ENCODE measurements around the gene HINT3.
"Not testable (repeated sequence)": the region's sequence is repeated elsewhere in the genome, so short reads cannot be mapped to it uniquely, and the experiment has no call there.

Gene HINT3

DNA sequence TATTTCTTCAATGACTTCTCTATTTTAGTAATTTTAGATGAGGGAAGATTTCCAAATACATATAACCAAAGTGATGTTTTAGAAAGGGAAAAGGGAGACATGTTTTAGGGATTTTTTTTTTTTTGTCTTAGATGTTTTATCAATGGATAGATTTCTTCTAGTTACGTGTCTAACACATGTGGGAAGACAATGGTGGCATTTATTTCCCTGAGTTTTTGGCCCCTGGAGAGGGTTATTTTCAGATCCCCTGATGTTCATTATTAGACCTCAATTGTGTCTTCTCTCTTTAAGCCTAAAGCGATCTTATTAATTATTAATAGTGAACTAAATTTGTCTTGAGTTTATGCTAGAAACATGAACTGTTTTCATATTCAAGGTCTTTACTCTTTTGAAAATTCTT lies 60.0 kb downstream of the HINT3 start:
- DNase-seq (ENCODE audit: insufficient read length, low spot score), result no peak
- no peak for TF ChIP-seq POLR2AphosphoS5 (IDR thresholded peaks at IDR 0.05; ENCODE audit: low read depth, low read length)
- no peak for TF ChIP-seq PAX5 (IDR thresholded peaks at IDR 0.05; ENCODE audit: insufficient read depth, low read length, severe bottlenecking)
- TF ChIP-seq TAF1 (IDR thresholded peaks at IDR 0.05; ENCODE audit: low read depth, low read length), result no peak
- no peak for TF ChIP-seq POLR2A (IDR thresholded peaks at IDR 0.05; ENCODE audit: low read depth, low read length)
- TF ChIP-seq SPI1 (IDR thresholded peaks at IDR 0.05; ENCODE audit: low read depth, low read length), result no peak
- no peak for TF ChIP-seq POU2F2 (IDR thresholded peaks at IDR 0.05; ENCODE audit: low read depth, low read length)
- no peak for FAIRE-seq

DNA sequence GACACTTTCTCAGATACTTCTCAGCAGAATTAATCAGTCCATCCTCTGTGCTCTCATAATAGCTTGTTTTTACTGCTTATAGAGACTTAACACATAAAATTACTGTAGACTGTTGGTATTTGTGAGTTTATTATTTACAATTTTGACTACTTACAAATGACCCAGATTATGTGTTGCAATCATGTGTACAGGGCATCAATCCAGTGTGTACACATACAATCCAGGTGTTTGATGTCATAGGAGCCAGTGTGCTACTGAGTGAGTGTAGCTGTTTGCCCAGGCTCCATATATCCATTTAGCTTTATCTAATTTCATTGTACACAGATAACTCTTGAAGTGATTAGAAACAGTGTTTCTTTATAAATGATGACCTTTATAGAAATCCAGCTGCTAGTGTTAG lies 61.1 kb downstream of the HINT3 start:
- TF ChIP-seq SPI1 (IDR thresholded peaks at IDR 0.05; ENCODE audit: low read depth, low read length) (no peak), POLR2A (IDR thresholded peaks at IDR 0.05; ENCODE audit: low read depth, low read length) (no peak), POLR2AphosphoS5 (IDR thresholded peaks at IDR 0.05; ENCODE audit: low read depth, low read length) (no peak), PAX5 (IDR thresholded peaks at IDR 0.05; ENCODE audit: insufficient read depth, low read length, severe bottlenecking) (no peak), TAF1 (IDR thresholded peaks at IDR 0.05; ENCODE audit: low read depth, low read length) (no peak), POU2F2 (IDR thresholded peaks at IDR 0.05; ENCODE audit: low read depth, low read length) (no peak)
- FAIRE-seq (no peak), DNase-seq (ENCODE audit: insufficient read length, low spot score) (no peak)

DNA sequence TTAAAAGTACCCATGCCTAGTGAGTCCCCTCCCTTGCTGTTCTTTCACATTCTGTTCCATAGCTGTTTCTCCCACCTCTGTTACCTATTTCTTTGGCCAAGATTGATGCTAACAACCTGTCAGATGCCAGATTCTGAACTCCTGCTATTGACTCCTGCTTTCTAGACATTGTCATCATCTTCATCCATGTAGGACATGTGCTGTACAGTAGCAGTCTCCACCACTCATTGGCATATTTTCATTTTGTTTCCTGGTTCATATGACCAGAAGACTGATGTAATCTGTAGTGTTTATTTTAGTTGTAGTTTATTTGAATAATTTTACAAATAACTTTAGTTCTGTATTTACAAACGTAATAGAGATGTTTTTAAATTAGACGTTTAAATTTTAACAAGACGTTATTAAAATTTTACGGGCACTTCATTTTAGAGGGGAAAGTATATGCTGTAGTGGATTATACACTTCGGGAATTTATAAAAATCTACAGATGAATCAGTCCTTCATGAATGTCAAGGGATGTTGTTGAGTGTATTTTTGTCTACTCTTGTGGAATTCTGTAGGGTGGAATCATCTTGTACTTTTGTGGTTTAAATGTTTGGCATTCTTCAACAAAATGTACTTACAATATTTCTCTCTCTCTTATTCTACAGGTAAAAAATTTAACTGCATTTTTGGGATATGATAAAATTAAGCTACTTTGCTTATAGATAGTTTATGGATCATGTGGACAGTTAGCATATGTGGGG lies 63.9 kb downstream of the HINT3 start:
- TF ChIP-seq POLR2AphosphoS5 (IDR thresholded peaks at IDR 0.05; ENCODE audit: low read depth, low read length) (no peak), POU2F2 (IDR thresholded peaks at IDR 0.05; ENCODE audit: low read depth, low read length) (no peak), TAF1 (IDR thresholded peaks at IDR 0.05; ENCODE audit: low read depth, low read length) (no peak), SPI1 (IDR thresholded peaks at IDR 0.05; ENCODE audit: low read depth, low read length) (no peak), POLR2A (IDR thresholded peaks at IDR 0.05; ENCODE audit: low read depth, low read length) (no peak), PAX5 (IDR thresholded peaks at IDR 0.05; ENCODE audit: insufficient read depth, low read length, severe bottlenecking) (no peak)
- DNase-seq (ENCODE audit: insufficient read length, low spot score) (no peak), FAIRE-seq (peak; percentile 20)

GRCh38 chr6:126023474-126023873 lies 66.9 kb downstream of the HINT3 start:
- not testable (repeated sequence) for FAIRE-seq; DNase-seq (ENCODE audit: insufficient read length, low spot score)

GRCh38 chr6:126026001-126026400 lies 69.4 kb downstream of the HINT3 start:
- no peak for FAIRE-seq
- no peak for DNase-seq (ENCODE audit: insufficient read length, low spot score)
- no peak for TF ChIP-seq POLR2A (IDR thresholded peaks at IDR 0.05; ENCODE audit: low read depth, low read length)
- no peak for TF ChIP-seq TAF1 (IDR thresholded peaks at IDR 0.05; ENCODE audit: low read depth, low read length)
- no peak for TF ChIP-seq POLR2AphosphoS5 (IDR thresholded peaks at IDR 0.05; ENCODE audit: low read depth, low read length)
- no peak for TF ChIP-seq SPI1 (IDR thresholded peaks at IDR 0.05; ENCODE audit: low read depth, low read length)
- no peak for TF ChIP-seq PAX5 (IDR thresholded peaks at IDR 0.05; ENCODE audit: insufficient read depth, low read length, severe bottlenecking)
- no peak for TF ChIP-seq POU2F2 (IDR thresholded peaks at IDR 0.05; ENCODE audit: low read depth, low read length)

DNA sequence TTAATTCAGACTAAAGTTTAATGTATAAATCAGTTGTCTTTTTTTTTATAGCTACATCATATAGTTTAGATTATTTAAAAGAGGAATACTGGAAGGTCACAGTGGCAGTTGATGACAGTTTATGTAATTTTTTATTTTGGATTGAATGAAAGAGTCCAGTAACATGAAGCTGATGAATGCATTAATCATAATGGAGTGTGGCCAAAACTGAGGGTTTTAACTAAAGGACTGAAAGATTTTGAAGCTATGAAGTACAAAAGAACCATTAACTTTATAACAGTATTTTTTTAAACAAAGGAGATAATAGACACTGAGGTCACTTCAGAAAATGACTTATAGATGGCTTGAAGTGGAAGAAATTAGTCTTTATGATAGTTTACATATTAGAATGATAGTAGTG lies 71.0 kb downstream of the HINT3 start:
- FAIRE-seq, result no peak

More for the DNA sequence above, 71.0 kb downstream of the HINT3 start:
- no peak for DNase-seq (ENCODE audit: insufficient read length, low spot score)
- no peak for TF ChIP-seq POLR2AphosphoS5 (IDR thresholded peaks at IDR 0.05; ENCODE audit: low read depth, low read length)
- TF ChIP-seq POU2F2 (IDR thresholded peaks at IDR 0.05; ENCODE audit: low read depth, low read length), result no peak
- no peak for TF ChIP-seq TAF1 (IDR thresholded peaks at IDR 0.05; ENCODE audit: low read depth, low read length)
- no peak for TF ChIP-seq PAX5 (IDR thresholded peaks at IDR 0.05; ENCODE audit: insufficient read depth, low read length, severe bottlenecking)
- TF ChIP-seq POLR2A (IDR thresholded peaks at IDR 0.05; ENCODE audit: low read depth, low read length), result no peak
- no peak for TF ChIP-seq SPI1 (IDR thresholded peaks at IDR 0.05; ENCODE audit: low read depth, low read length)

All from GM12891 (cell line).